A673 (cell line): ENCODE data around the gene STRBP. TPM values are rescaled to one million over a fixed set of nuclear protein-coding genes. Genes with fewer than 3 reads are reported as not detected.
A peak's percentile ranks its signal among the peaks of the same experiment; 100 is the strongest.

Experiments used
- BruUV-seq: library from RNA; stranded (reverse); fragments of 400-500 nt; replicated peaks from 2 replicates; lab custom pipeline; 2021; lab: Mats Ljungman, UMichigan
- CTCF ChIA-PET: fragments of 300-600 bp; sonication (Branson Sonifier 250); formaldehyde crosslinking; loops from one replicate; lab custom pipeline; 2022; ENCODE audit warnings: antibody characterized with exemption; lab: Charles Lee
- POLR2A ChIA-PET: fragments of 300-600 bp; sonication (Branson Sonifier 250); formaldehyde crosslinking; loops from one replicate; lab custom pipeline; 2022; ENCODE audit warnings: antibody characterized with exemption; ENCODE audit not compliant: low non-redundant PET; lab: Charles Lee
- DNase-seq: peaks from one replicate; pipeline ENCODE4 v3.0.0-alpha.2; 2015; ENCODE audit warnings: low spot score
- H3K27ac ChIP-seq: fragments of 200-600 bp; sonication (generic); 2 replicates; pipeline ENCODE4 v1.5.1; 2016; ENCODE audit warnings: mixed run types, low read depth, mild to moderate bottlenecking, mixed read lengths, antibody characterized with exemption, low read length; ENCODE audit not compliant: poor library complexity, severe bottlenecking
- H3K27me3 ChIP-seq: fragments of 200-600 bp; sonication (generic); replicated peaks from 2 replicates; pipeline ENCODE4 v1.6.1; 2017; ENCODE audit warnings: mixed run types, low read depth, mild to moderate bottlenecking, mixed read lengths, antibody characterized with exemption, low read length; ENCODE audit not compliant: insufficient read depth, poor library complexity
- H3K36me3 ChIP-seq: fragments of 200-600 bp; sonication (generic); 2 replicates; pipeline ENCODE4 v1.6.1; 2016; ENCODE audit warnings: mixed run types, mild to moderate bottlenecking, mixed read lengths, antibody characterized with exemption, low read length; ENCODE audit not compliant: insufficient read depth, poor library complexity, severe bottlenecking
- H3K4me1 ChIP-seq: fragments of 200-600 bp; sonication (generic); 2 replicates; pipeline ENCODE4 v1.6.1; 2017; ENCODE audit warnings: mixed run types, mild to moderate bottlenecking, mixed read lengths, antibody characterized with exemption, low read length; ENCODE audit not compliant: insufficient read depth, poor library complexity, severe bottlenecking
- H3K4me3 ChIP-seq: fragments of 200-600 bp; sonication (generic); 2 replicates; pipeline ENCODE4 v1.5.1; 2016; ENCODE audit warnings: low read depth, mixed run types, mild to moderate bottlenecking, mixed read lengths, low read length; ENCODE audit not compliant: poor library complexity, severe bottlenecking
- H3K9me3 ChIP-seq: fragments of 200-600 bp; sonication (generic); 2 replicates; pipeline ENCODE4 v1.6.1; 2016; ENCODE audit warnings: mixed run types, low read depth, mild to moderate bottlenecking, mixed read lengths, antibody characterized with exemption, low read length; ENCODE audit not compliant: poor library complexity, severe bottlenecking
- EZH2 ChIP-seq: fragments of 200-600 bp; sonication (generic); IDR thresholded peaks from 2 replicates; pipeline ENCODE4 v1.6.1; 2017; ENCODE audit warnings: borderline replicate concordance, low read depth, mild to moderate bottlenecking, mixed read lengths, antibody characterized with exemption, low read length; ENCODE audit not compliant: poor library complexity, severe bottlenecking
- intact Hi-C: fragments of 100-400 bp; cut with micrococcal nuclease; formaldehyde crosslinking; loops from one replicate; pipeline ENCODE4 v1.10.0; 2022; ENCODE audit not compliant: unreplicated experiment
- total RNA-seq: library from RNA; stranded (reverse); gene quantifications from 2 replicates; pipeline ENCODE4 v1.2.3, GENCODE V29; 2021
- TF ChIP-seq, protein P1 (sequence below): fragments of 300-800, 200-600 bp; sonication (generic); conservative IDR thresholded peaks from 2 replicates; pipeline ENCODE4 v1.5.1; 2017; ENCODE audit warnings: low read depth, mild to moderate bottlenecking, antibody characterized with exemption, low read length, moderate library complexity, mixed read lengths

The STRBP gene
- total RNA-seq, 1 experiment from 2014 or later: 79.4 TPM

DNA sequence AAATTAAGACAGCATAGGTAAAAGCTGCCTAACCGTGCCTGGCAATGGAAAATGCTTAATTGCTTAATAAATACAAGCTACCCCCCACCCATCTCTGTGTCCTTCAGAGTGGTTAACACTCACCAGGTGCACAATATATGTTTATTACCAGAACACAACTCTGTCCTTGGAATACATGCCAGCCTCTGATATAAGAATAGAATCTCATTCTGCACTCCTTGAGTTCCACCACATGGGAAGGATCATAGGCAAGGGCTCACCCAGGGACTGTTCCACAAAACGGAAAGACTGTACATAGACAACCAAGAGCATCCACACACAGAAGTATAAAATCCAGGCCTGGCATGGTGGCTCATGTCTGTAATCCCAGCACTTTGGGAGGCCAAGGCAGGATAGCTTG is 91.4 kb downstream of the STRBP start:
- H3K27me3 ChIP-seq: no peaks in the 10 kb centered on the region
- H3K36me3 ChIP-seq: peaks cover 18% of the 10 kb centered on the region
- H3K27ac ChIP-seq: no peak overlapping the region
- CTCF ChIA-PET: no interaction called here
- H3K4me3 ChIP-seq: no peak overlapping the region
- H3K9me3 ChIP-seq: no peaks in the 10 kb centered on the region
- POLR2A ChIA-PET: no interaction called here
- H3K4me1 ChIP-seq: peaks cover 7% of the 10 kb centered on the region
- intact Hi-C loops: no loop called here
- BruUV-seq: no TSS peak
- TF ChIP-seq, protein P1, sequence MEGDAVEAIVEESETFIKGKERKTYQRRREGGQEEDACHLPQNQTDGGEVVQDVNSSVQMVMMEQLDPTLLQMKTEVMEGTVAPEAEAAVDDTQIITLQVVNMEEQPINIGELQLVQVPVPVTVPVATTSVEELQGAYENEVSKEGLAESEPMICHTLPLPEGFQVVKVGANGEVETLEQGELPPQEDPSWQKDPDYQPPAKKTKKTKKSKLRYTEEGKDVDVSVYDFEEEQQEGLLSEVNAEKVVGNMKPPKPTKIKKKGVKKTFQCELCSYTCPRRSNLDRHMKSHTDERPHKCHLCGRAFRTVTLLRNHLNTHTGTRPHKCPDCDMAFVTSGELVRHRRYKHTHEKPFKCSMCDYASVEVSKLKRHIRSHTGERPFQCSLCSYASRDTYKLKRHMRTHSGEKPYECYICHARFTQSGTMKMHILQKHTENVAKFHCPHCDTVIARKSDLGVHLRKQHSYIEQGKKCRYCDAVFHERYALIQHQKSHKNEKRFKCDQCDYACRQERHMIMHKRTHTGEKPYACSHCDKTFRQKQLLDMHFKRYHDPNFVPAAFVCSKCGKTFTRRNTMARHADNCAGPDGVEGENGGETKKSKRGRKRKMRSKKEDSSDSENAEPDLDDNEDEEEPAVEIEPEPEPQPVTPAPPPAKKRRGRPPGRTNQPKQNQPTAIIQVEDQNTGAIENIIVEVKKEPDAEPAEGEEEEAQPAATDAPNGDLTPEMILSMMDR: no peak
- TF ChIP-seq EZH2: no peak
- no peak for DNase-seq

DNA sequence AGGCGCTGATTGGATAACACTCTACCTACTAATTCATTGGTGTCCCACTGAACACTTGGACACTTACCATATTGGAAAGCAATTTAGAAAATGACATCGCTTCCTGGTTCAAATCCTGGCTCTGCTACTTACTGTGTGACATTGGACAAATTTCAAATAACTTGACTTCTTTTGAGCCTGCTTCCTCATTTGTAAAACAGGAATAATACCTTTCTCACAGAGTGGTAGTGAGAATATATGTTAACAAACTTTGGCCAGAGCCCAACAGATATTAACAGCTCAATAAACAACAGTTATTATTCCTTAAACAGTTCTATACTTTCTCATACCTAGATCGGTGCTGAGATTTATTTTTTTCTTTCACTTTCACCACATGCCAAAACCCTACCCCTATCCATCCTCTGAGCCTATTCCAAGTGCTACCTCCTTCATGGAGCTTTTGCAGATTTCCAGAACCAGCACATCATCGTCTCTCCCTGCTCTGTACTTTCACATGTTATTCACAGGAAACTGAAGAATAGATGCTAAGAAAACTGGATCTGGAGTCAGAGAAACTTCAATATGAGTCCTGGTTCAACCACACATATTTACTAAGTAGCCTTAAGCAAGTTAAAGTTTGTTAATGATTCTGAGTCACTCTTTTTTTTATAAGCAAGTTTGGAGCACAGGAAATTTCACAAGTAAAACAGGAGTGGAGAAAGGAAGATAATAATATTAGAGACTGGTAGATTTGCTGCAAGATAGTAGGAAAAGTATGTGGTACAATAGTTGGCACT is 92.3 kb downstream of the STRBP start:
- intact Hi-C loops: no loop called here
- ChIA-PET POLR2A (no interaction called here), CTCF (no interaction called here)
- Histone ChIP-seq H3K36me3 (peaks cover 18% of the 10 kb centered on the region), H3K4me3 (no peak overlapping the region), H3K4me1 (peaks cover 7% of the 10 kb centered on the region), H3K27me3 (no peaks in the 10 kb centered on the region), H3K27ac (no peak overlapping the region), H3K9me3 (no peaks in the 10 kb centered on the region)
- BruUV-seq: no TSS peak
- TF ChIP-seq, protein P1: no peak
- no peak for TF ChIP-seq EZH2
- peak; percentile 7 for DNase-seq

DNA sequence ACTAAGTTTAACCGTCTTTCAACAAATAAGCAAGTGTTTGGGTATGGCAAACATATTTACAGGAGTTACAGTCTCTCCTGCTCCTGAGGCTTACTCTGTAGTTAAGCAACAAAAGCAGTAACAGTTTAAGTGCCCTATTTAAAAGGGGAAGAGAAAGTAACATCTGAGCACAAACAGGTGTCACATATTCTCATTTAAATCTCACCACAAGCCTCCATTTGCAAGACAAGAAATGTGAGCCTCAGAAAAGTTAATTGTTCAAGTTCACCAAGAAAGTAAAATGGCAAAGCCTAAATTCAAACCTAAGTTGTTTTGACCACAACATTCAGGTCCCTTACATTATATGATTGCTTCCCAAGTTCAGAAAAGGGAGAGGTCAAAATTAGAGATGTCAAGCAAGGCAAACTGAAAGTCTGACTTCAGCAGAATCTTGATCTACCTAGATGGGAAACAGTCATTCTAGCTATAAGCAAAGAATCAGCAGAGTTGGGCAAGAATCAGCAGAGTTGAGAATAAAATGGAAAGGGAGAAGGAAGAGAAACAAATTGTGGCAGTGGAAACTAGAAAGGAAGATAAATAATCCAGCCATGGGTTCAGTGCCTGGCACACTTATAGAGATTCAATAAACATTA is 93.4 kb downstream of the STRBP start:
- Histone ChIP-seq H3K27ac (no peak overlapping the region), H3K4me3 (no peak overlapping the region), H3K36me3 (peaks cover 18% of the 10 kb centered on the region), H3K9me3 (no peaks in the 10 kb centered on the region), H3K4me1 (peaks cover 10% of the 10 kb centered on the region), H3K27me3 (no peaks in the 10 kb centered on the region)
- ChIA-PET POLR2A (no interaction called here), CTCF (no interaction called here)
- DNase-seq: no peak
- TF ChIP-seq, protein P1: no peak
- no peak for TF ChIP-seq EZH2
- BruUV-seq: no TSS peak
- intact Hi-C loops: no loop called here
